GM12878 (cell line): ENCODE data around the gene COL23A1. TPM values are rescaled to one million over a fixed set of nuclear protein-coding genes. Genes with fewer than 3 reads are reported as not detected.

Experiments
- ATAC-seq: fragments of 200-7000 bp; cut with Tn5 transposase; 3 replicates; pipeline ENCODE4 v1.9.1; 2020; ENCODE audit warnings: mild to moderate bottlenecking, moderate library complexity
- BruUV-seq: library from RNA; stranded (reverse); fragments of 400-500 nt; replicated peaks from 2 replicates; lab custom pipeline; 2021; lab: Mats Ljungman, UMichigan
- CTCF ChIA-PET: fragments of 300-600 bp; sonication (Branson Sonifier 250); formaldehyde crosslinking; extraction: SDS; loops from one replicate; lab custom pipeline; 2021; ENCODE audit warnings: inconsistent platforms; lab: Yijun Ruan, JAX
- POLR2A ChIA-PET: fragments of 350-600 bp; formaldehyde crosslinking; extraction: SDS; loops from one replicate; lab custom pipeline; 2021; ENCODE audit warnings: inconsistent platforms; lab: Charles Lee
- RAD21 ChIA-PET: fragments of 300-600 bp; sonication (Branson Sonifier 250); formaldehyde crosslinking; loops from one replicate; lab custom pipeline; 2023; ENCODE audit warnings: antibody characterized with exemption; ENCODE audit not compliant: unreplicated experiment; lab: Charles Lee
- SMC1A ChIA-PET: fragments of 300-600 bp; sonication (Branson Sonifier 250); formaldehyde crosslinking; loops from one replicate; lab custom pipeline; 2023; ENCODE audit not compliant: unreplicated experiment, uncharacterized antibody; lab: Charles Lee
- DNase-seq: peaks from one replicate; pipeline ENCODE4 v3.0.0-alpha.2; 2011; ENCODE audit warnings: low read depth, low spot score
- FAIRE-seq: peaks from 3 replicates; lab custom pipeline; 2011; peaks lifted over from hg19 to GRCh38; lab: Jason Lieb, UNC
- H2AFZ ChIP-seq: 2 replicates; pipeline ENCODE4 v1.6.0; 2011; ENCODE audit warnings: low read depth, low read length, control low read depth; ENCODE audit not compliant: control insufficient read depth
- H3K27ac ChIP-seq: 2 replicates; pipeline ENCODE4 v1.5.1; 2011; ENCODE audit warnings: control low read depth; ENCODE audit not compliant: control insufficient read depth, insufficient read depth
- H3K27me3 ChIP-seq, 2 experiments: replicated peaks in 1 of 2; 2 replicates each; pipeline versions ENCODE4 v1.6.0 to v1.6.1; 2011; ENCODE audit warnings: low read length in 1 of 2; ENCODE audit not compliant: control insufficient read depth in 2 of 2, insufficient read depth in 2 of 2
- H3K36me3 ChIP-seq, 2 experiments: 2 replicates each; pipeline ENCODE4 v1.5.1; 2011; ENCODE audit warnings: low read length in 1 of 2; ENCODE audit not compliant: control insufficient read depth in 2 of 2, insufficient read depth in 2 of 2
- H3K4me1 ChIP-seq: 2 replicates; pipeline ENCODE4 v1.6.1; 2011; ENCODE audit warnings: mild to moderate bottlenecking, low read length, moderate library complexity, mixed read lengths; ENCODE audit not compliant: control insufficient read depth, insufficient read depth
- H3K4me2 ChIP-seq: 2 replicates; pipeline ENCODE4 v1.6.0; 2011; ENCODE audit warnings: control low read depth; ENCODE audit not compliant: control insufficient read depth, insufficient read depth
- H3K4me3 ChIP-seq: fragments of 200-600 bp; sonication (generic); 2 replicates; pipeline ENCODE4 v1.5.1; 2016
- H3K79me2 ChIP-seq: 2 replicates; pipeline ENCODE4 v1.6.0; 2011; ENCODE audit warnings: low read length; ENCODE audit not compliant: control insufficient read depth, insufficient read depth
- H3K9ac ChIP-seq: 2 replicates; pipeline ENCODE4 v1.8.0; 2011; ENCODE audit warnings: low read length, control low read depth, mixed read lengths; ENCODE audit not compliant: control insufficient read depth, insufficient read depth
- H3K9me3 ChIP-seq: replicated peaks from 3 replicates; pipeline ENCODE4 v1.5.1; 2011; ENCODE audit warnings: mild to moderate bottlenecking, low read length; ENCODE audit not compliant: control insufficient read depth, insufficient read depth
- H4K20me1 ChIP-seq: 2 replicates; pipeline ENCODE4 v1.6.0; 2011; ENCODE audit not compliant: control insufficient read depth, insufficient read depth
- GATAD2B ChIP-seq: fragments of 450-650 bp; conservative IDR thresholded peaks from 2 replicates; pipeline ENCODE4 v1.6.1; 2017; ENCODE audit warnings: low read depth, mild to moderate bottlenecking, moderate library complexity
- HCFC1 ChIP-seq: fragments of 150-350 bp; IDR thresholded peaks from 2 replicates; pipeline ENCODE4 v1.6.1; 2014; ENCODE audit warnings: low read length
- MLLT1 ChIP-seq: fragments of 450-650 bp; IDR thresholded peaks from 2 replicates; pipeline ENCODE4 v1.6.1; 2016; ENCODE audit warnings: mild to moderate bottlenecking
- WGBS: methylation state at CpG from one replicate; pipeline ENCODE4 v1.1.6; 2016; ENCODE audit warnings: low lambda C conversion rate; ENCODE audit not compliant: insufficient replicate concordance, insufficient coverage; ENCODE audit errors: missing lambda C conversion rate; 5-methylcytosine and 5-hydroxymethylcytosine counted together
- in situ Hi-C: fragments of 300-500 bp; cut with MboI; formaldehyde crosslinking; loops from 9 replicates; pipeline ENCODE4 v1.14.3; 2018; ENCODE audit warnings: mixed read lengths
- intact Hi-C: fragments of 100-400 bp; cut with micrococcal nuclease; formaldehyde crosslinking; loops from one replicate; pipeline ENCODE4 v1.14.2; 2022; ENCODE audit not compliant: unreplicated experiment
- polyA plus RNA-seq, 11 experiments: library from polyadenylated mRNA; depleted of rRNA in 4 of 11; unstranded in 6 of 11; stranded (reverse) in 5 of 11; fragments of >200 nt; fragmentation: Nextera tagmentation in 4 of 11; fragmentation: Illumina TruSeq in 1 of 11; extraction: Ambion mirVana in 4 of 11; extraction: Trizol in 1 of 11; gene quantifications; 1 replicate in 1 of 11; 2 replicates in 10 of 11; pipeline versions ENCODE4 v1.2.1 to v1.2.3, GENCODE V29; 2011 to 2016; ENCODE audit warnings: inconsistent platforms in 2 of 11, missing spikeins in 2 of 11, low read depth in 1 of 11
- total RNA-seq, 4 experiments: library from RNA; depleted of rRNA in 3 of 4; stranded (reverse); fragments of >200 nt in 3 of 4; fragmentation: Illumina TruSeq in 1 of 4; extraction: Trizol in 1 of 4; gene quantifications; 2 replicates each; pipeline versions ENCODE4 v1.2.1 to v1.2.3, GENCODE V29; 2013 to 2021

Gene COL23A1
- total and polyA plus RNA-seq, 10 of the 15 experiments (the other 5 are each of a cell fraction or from before 2014, with no cell fraction given): 0.03 to 0.83 (median 0.09) TPM; not detected in 5

GRCh38 chr5:178232920-178233429 lies 357.2 kb downstream of the COL23A1 start:
- RAD21 ChIA-PET: no interaction called here
- SMC1A ChIA-PET: interaction anchor here (1.3 kb wide), 1 partner anchor 29 kb away, joined by 3 read pairs; the partner anchor contains the start of gene HNRNPAB
- in situ Hi-C loops (no loop called here), intact Hi-C loops (no loop called here)
- no peaks in the 10 kb centered on the region for H4K20me1 ChIP-seq
- WGBS: 65% methylated on average over 11 of the region's 11 CpGs
- H3K4me2 ChIP-seq: peak overlapping the region; percentile 65
- TF ChIP-seq GATAD2B: 0 out of 2 replicates have a peak, but pooled peaks have one; percentile 27
- no peak; the same call in 1 of the 2 replicates for TF ChIP-seq HCFC1
- peak; percentile 87 for TF ChIP-seq MLLT1
- H3K4me1 ChIP-seq: peaks cover 30% of the 10 kb centered on the region
- POLR2A ChIA-PET: interaction anchor here (0.6 to 1.3 kb wide), 3 partner anchors 22 to 1296 kb away, joined by 3 to 4 read pairs (median 3); partner anchors contain the start of gene HNRNPAB
- peak overlapping the region; percentile 91 for H2AFZ ChIP-seq
- ATAC-seq: no peak
- H3K9me3 ChIP-seq: no peaks in the 10 kb centered on the region
- DNase-seq: no peak
- H3K9ac ChIP-seq: peak overlapping the region; percentile 70
- TSS peak; percentile 91 for BruUV-seq
- CTCF ChIA-PET: interaction anchor here (0.7 kb wide), 1 partner anchor 228 kb away, joined by 3 read pairs; no protein-coding TSS in a partner anchor
- H3K27me3 ChIP-seq: no peaks in the 10 kb centered on the region
- H3K4me3 ChIP-seq: peak overlapping the region; percentile 93
- H3K79me2 ChIP-seq: peaks cover 29% of the 10 kb centered on the region
- H3K27ac ChIP-seq: peak overlapping the region; percentile 75
- H3K36me3 ChIP-seq: peaks cover 1 to 6% of the 10 kb centered on the region in 2 experiments
- no peak for FAIRE-seq
